Measurements from ENCODE around the gene MON2. TPM values are rescaled to one million over a fixed set of nuclear protein-coding genes. Genes with fewer than 3 reads are reported as not detected.

The MON2 gene
- total RNA-seq, 1 experiment from 2014 or later: 32.8 TPM

GRCh38 chr12:62533087-62533754 is 66.6 kb downstream of the MON2 start:
- BruUV-seq (replicated peaks): no TSS peak
- Histone ChIP-seq H3K4me1 (replicated peaks; ENCODE audit: insufficient read depth) (no peaks in the 10 kb centered on the region), H3K4me3 (no peak overlapping the region), H3K79me2 (ENCODE audit: low read depth) (no peaks in the 10 kb centered on the region), H3F3A (ENCODE audit: insufficient read depth, low read depth) (0 out of 2 replicates have a peak, but pooled peaks cover 5% of the 10 kb centered on the region), H3K36me3 (ENCODE audit: low read depth) (peaks cover 10% of the 10 kb centered on the region; the same call in 1 of the 2 replicates), H3K9me2 (ENCODE audit: insufficient read depth) (no peaks in the 10 kb centered on the region), H4K20me1 (ENCODE audit: insufficient read depth) (no peaks in the 10 kb centered on the region), H3K9me3 (ENCODE audit: insufficient read depth, low read depth) (no peaks in the 10 kb centered on the region), H3K4me2 (no peak overlapping the region), H3K27me3 (ENCODE audit: insufficient read depth, low read depth) (no peaks in the 10 kb centered on the region), H2AFZ (no peak overlapping the region), H3K27ac (no peak overlapping the region)
- ChIA-PET POLR2A (ENCODE audit: unreplicated experiment) (no interaction called here), CTCF (no interaction called here)
- intact Hi-C loops (cut with micrococcal nuclease; ENCODE audit: unreplicated experiment): no loop called here
- TF ChIP-seq CTCF (conservative IDR thresholded peaks at IDR 0.05) (no peak), EZH2 (IDR thresholded peaks at IDR 0.05; ENCODE audit: low read depth) (no peak)
- DNase-seq: no peak

- Histone ChIP-seq H3K27ac (no peak overlapping the region), H3K4me1 (replicated peaks; ENCODE audit: insufficient read depth) (no peaks in the 10 kb centered on the region), H3K4me3 (no peak overlapping the region), H3F3A (ENCODE audit: insufficient read depth, low read depth) (0 out of 2 replicates have a peak, but pooled peaks cover 4% of the 10 kb centered on the region), H3K9me3 (ENCODE audit: insufficient read depth, low read depth) (no peaks in the 10 kb centered on the region), H3K36me3 (ENCODE audit: low read depth) (peaks cover 10% of the 10 kb centered on the region; the same call in 1 of the 2 replicates), H4K20me1 (ENCODE audit: insufficient read depth) (no peaks in the 10 kb centered on the region), H3K79me2 (ENCODE audit: low read depth) (no peaks in the 10 kb centered on the region), H2AFZ (no peak overlapping the region), H3K4me2 (no peak overlapping the region), H3K9me2 (ENCODE audit: insufficient read depth) (no peaks in the 10 kb centered on the region), H3K27me3 (ENCODE audit: insufficient read depth, low read depth) (no peaks in the 10 kb centered on the region)
- no peak for TF ChIP-seq CTCF (conservative IDR thresholded peaks at IDR 0.05)
- ChIA-PET CTCF (no interaction called here), POLR2A (ENCODE audit: unreplicated experiment) (no interaction called here)
- DNase-seq: no peak
- intact Hi-C loops (cut with micrococcal nuclease; ENCODE audit: unreplicated experiment): no loop called here
- BruUV-seq (replicated peaks): no TSS peak
These were observed 67.1 kb downstream of the MON2 start for GRCh38 chr12:62533755-62534107.

GRCh38 chr12:62536546-62536945 is 69.9 kb downstream of the MON2 start:
- Histone ChIP-seq H3F3A (ENCODE audit: insufficient read depth, low read depth) (0 out of 2 replicates have a peak, but pooled peaks cover 4% of the 10 kb centered on the region), H2AFZ (no peak overlapping the region), H3K9me3 (ENCODE audit: insufficient read depth, low read depth) (no peaks in the 10 kb centered on the region), H3K9me2 (ENCODE audit: insufficient read depth) (no peaks in the 10 kb centered on the region), H3K27ac (no peak overlapping the region), H3K4me2 (no peak overlapping the region), H4K20me1 (ENCODE audit: insufficient read depth) (no peaks in the 10 kb centered on the region), H3K36me3 (ENCODE audit: low read depth) (peaks cover 10% of the 10 kb centered on the region; the same call in 1 of the 2 replicates), H3K4me3 (no peak overlapping the region), H3K27me3 (ENCODE audit: insufficient read depth, low read depth) (no peaks in the 10 kb centered on the region), H3K79me2 (ENCODE audit: low read depth) (no peaks in the 10 kb centered on the region), H3K4me1 (replicated peaks; ENCODE audit: insufficient read depth) (no peaks in the 10 kb centered on the region)
- no peak for DNase-seq
- POLR2A ChIA-PET (ENCODE audit: unreplicated experiment): no interaction called here
- CTCF ChIA-PET: no interaction called here
- TF ChIP-seq CTCF (conservative IDR thresholded peaks at IDR 0.05) (no peak), EZH2 (IDR thresholded peaks at IDR 0.05; ENCODE audit: low read depth) (no peak)
- no TSS peak for BruUV-seq (replicated peaks)
- intact Hi-C loops (cut with micrococcal nuclease; ENCODE audit: unreplicated experiment): no loop called here
